HG02678 (cell line): ENCODE data around the gene SLC1A2.
A peak's percentile ranks its signal among the peaks of the same experiment; 100 is the strongest.

Experiments used
- ATAC-seq: cut with Tn5 transposase; IDR thresholded peaks from one replicate; pipeline ENCODE4 v1.9.1; 2021; ENCODE audit warnings: mild to moderate bottlenecking, moderate library complexity; ENCODE audit not compliant: unreplicated experiment

Gene SLC1A2

GRCh38 chr11:35330156-35330889, 89.0 kb downstream of the SLC1A2 start:
- no peak for ATAC-seq

- no peak for ATAC-seq
Measured at GRCh38 chr11:35327829-35328228, 91.5 kb downstream of the SLC1A2 start.

DNA sequence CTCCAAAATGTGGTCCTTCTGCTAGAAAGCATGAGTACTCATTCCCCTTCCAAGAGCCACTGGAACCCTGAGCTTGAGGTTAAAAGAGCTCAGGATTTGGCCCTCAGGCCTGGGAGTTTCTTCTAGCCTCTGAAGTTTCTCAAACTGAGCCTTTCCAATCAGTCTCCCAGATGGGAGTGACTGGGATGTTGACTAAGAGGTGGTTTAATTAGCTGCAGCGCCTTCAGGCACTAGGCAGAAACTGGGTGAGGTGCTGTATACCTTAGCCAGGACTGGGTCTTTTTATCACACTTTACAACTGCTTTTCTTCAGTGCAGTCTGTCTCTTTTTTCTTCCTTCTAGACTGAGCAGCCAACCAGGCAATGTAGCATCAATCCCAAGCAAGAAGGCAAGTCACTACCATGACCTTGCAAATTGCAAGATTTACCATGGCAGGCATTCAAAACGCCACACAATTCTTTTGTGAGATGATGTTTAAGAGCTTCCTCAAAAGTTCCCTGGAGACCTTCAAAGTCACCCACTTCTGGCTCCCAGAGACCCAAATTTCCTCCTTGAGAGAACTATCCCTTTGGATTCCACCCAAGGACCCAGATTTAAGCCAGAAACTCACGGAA, 93.0 kb downstream of the SLC1A2 start:
- ATAC-seq: no peak

DNA sequence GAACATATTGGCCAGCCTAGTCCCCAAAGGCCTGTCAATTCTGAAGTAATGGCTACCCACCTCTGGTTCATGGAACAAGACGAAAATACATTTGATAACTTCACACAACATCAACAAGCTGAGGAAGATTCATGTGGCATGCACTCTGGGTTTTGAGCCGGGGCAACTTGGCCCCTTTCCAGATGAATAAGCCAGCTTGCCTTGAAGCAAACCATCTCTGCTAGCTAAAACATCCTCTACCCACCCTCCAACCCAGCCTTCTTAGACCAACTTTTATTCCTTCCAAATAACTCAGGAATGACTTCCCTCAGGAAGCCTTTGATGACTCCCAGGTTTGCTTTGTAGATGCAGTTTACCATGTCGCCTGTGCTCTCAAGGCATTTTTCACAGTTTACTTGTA, 94.4 kb downstream of the SLC1A2 start:
- ATAC-seq: no peak

DNA sequence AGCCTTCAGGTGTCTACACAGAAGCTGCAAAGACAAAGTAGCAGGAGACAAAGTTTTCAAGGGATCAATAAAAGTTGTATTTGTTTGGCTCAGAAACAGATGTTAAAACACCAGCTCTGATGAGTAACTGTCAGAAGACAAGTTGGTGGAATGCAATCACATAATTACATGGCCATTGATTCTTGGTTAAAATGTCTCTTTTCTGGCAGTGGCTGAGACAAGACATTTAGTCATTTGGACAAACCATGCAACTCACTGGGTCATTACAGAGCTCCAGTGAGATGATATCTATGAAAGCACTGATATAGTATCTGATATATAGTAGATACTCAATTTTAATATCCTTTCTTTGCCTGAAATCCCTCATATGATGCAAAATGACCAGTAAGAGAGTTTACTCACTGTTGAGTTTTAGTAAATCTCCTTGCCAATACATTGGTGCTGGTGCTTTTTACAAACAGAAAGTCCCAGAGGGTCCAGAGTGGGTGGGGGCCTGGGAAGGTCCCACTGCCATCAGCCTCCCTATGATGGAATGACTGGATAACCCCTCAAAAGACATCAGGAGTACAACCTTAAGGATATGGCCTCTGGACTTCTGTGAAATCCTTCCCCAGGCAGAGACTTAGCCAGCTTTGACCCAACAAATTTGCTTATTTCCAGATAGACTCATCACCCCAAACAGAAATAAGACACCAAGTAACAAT, 95.0 kb downstream of the SLC1A2 start:
- ATAC-seq: no peak

- no peak for ATAC-seq
Measured at GRCh38 chr11:35323076-35323868, 96.1 kb downstream of the SLC1A2 start.

DNA sequence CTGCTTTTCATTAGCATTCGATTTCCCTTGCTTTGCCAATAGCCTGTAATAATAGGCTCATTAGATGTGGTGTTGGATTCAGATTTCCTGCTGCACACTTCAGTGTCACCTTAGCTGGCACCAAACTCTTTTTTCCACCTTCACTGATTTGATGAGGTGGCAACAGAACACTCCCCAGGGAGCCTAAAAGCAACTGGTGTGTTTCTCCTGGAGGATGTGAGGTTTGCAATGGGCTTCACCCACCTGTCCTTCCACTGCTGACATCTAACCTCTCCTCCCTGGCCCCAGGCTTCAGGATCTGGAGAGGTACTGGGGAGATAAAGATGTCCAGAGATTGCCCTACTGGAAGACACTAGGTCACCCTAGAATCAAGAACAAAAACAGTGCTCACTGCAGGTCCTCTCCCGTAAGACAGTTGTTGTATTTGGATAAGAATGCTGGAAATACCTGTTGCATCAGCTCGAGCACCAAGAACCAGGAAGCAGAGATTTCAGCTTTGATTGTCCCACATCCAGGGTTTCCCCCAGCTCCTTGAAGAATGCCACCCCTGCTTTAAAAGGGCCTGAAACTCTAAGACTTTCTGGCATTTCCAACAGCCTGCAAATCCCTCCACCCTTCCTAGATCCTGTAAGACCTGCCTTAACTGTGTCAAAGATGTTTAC, 96.9 kb downstream of the SLC1A2 start:
- ATAC-seq: no peak

DNA sequence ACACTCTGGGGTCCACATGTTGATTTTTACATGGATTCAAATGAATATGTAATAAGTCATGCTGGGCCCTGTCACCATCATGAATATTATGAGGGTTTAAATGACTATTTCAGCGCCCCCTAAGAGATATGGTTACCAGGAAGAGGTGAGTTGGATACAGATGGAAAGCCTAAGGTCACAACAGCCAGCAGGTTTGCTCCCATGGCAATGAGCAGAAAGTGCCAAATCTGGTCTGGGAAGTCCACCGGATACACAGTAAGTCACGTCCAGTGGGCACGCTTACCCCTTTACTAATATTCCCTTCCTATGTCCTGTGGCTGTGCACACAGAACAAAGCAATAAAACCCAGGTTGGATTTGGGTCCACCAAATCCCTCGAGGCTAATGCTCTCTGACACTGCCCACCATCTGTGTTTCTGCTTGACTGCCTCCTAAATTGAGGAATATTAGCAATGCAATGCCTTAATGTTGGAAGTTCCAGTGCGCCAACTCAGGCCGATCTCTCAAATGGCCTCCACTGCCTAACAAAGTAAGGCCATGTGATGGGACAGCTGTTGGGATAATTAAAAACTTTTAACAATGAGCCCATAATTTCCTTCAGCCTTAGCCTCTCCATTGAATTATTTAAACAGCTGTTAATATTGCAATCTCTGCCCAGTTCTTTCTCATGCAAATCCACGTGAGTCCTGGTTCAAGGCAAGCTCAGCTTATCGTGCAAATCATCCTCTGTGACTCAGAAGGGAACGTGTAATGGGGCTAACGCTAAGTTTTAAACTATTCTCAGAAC, 97.6 kb downstream of the SLC1A2 start:
- ATAC-seq: no peak

GRCh38 chr11:35321111-35321510, 98.2 kb downstream of the SLC1A2 start:
- no peak for ATAC-seq

DNA sequence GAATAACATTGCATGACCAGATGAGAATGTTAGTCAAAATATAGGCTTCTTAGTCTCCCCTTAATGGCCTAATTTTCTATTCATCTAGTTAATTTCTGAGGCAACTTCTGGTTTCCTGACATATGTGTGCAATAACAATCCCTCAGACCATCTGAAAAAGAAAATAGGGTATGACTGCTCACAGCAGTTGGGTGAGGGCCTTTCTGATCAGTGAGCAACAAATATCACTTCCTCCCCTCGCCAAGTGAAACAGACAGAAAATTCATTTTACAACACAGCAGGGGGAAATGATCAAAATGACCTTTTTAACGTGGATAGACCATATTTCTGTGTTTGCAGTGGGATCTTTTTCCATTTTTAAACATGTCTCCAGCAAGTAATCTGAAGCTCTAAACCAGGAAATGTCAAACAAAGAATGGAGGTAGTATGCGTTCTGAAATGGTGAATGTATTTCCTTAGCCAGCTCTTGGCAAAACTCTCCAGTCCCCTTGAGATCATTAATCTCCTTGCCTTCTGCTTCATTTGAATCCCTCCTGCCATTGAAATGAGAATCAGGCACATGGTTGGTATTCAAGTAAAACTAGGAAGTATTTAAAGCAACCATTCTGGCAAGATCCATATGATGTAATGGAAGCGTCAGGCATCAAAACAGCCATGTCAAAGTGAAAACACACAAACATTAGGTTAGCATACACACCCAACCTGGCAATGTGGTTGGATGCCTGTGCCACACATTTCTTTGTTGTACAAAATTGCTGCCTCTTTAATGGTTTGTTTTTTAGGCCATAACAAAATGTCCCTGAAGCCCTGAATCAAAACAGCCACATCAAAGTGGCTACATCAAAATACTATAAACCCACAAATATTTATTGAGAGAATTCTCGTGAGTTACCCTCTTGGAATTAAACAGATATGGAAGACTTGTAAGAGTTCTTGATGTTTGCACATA, 100.1 kb downstream of the SLC1A2 start:
- peak; percentile 55 for ATAC-seq

GRCh38 chr11:35318309-35318708, 101.0 kb downstream of the SLC1A2 start:
- no peak for ATAC-seq

DNA sequence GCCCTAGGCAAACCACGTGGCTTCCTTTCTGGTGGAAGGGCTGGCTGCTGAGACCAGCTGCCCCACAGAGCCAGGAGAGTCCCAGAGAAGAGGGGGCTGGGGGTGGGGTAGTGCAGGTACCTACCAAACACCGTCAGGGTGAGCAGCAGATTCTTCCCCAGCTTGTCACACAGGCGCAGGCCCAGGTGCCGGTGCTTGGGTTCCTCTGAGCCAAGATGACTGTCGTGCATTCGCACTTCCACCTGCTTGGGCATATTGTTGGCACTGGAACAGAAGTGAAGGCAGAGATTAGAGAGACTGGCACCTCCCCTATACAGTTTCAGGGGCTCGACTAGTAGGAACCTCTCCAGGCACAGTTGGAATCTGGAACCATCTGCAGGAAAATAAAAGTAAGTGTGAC, 102.1 kb downstream of the SLC1A2 start:
- no peak for ATAC-seq

DNA sequence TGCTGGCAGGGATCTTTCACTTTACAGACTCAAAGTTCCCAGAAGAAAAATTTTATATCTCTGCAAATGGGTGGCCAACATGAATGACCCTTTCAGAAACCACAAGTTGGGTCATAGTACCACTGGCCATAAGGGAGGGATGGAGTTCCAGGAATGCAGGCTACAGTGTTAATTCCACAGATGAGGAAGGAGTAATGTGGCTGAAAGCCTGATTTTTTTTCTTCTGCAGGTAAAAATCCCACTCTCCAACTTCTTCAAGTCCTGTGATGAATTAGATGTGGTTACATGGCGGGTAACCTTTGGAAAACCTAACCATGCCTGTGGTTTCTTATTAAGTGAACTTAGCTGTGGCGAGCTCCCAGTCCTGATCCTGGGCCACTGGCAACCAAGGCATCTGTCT, 103.2 kb downstream of the SLC1A2 start:
- no peak for ATAC-seq

GRCh38 chr11:35313760-35314153, 105.6 kb downstream of the SLC1A2 start:
- peak; percentile 7 for ATAC-seq

DNA sequence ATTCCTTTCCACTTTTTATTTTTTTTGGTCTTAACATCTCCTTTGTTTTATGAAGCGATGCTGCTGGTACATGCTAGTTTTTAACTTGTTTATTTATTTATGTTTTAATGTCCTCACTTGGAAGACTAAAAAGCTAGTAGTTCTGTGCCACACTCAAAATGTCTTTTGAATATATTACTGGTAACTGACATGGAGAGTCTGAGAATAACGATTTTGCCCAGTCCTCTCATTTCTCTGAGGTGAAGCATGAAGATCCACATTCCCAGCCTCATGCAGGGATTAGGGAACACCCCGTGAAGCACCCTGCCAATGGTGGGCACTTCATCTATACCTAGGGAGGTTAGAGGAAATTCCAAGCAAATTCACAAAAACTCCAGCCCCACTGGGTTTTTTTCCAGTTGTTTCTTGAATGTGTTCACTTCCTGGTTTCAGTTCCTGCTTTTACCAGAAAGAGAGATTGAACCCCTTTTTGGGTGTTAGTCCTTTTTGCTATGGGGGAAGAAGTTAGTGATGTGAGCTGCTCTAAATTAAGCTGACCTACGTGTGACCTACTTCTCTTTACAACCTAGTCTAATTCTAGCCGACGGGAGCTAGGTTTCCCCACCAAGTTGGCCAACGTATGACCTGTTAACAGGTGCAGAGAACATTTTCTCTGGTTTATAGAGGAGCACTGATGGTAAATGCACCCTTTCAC, 106.1 kb downstream of the SLC1A2 start:
- ATAC-seq: peak; percentile 90

- ATAC-seq: no peak
Measured at GRCh38 chr11:35311331-35311730, 108.0 kb downstream of the SLC1A2 start.

- ATAC-seq: no peak
Measured at GRCh38 chr11:35308157-35308556, 111.2 kb downstream of the SLC1A2 start.

- no peak for ATAC-seq
Measured at GRCh38 chr11:35307221-35307621, 112.1 kb downstream of the SLC1A2 start.
